Smooth muscle cell (in vitro differentiated cells): ENCODE measurements around the gene TNN. TPM values are rescaled to one million over a fixed set of nuclear protein-coding genes. Genes with fewer than 3 reads are reported as not detected.

Experiments
- DNase-seq: peaks from one replicate; lab custom pipeline; 2025; ENCODE audit not compliant: unreplicated experiment; lab: John Stamatoyannopoulos, UW
- H2AFZ ChIP-seq: fragments of 200-600 bp; sonication (generic); 2 replicates; pipeline ENCODE4 v1.6.0; 2016; ENCODE audit warnings: antibody characterized with exemption, low read depth, mild to moderate bottlenecking
- H3F3A ChIP-seq: fragments of 200-600 bp; sonication (generic); 2 replicates; pipeline ENCODE4 v1.6.0; 2017; ENCODE audit warnings: antibody characterized with exemption, low read depth
- H3K27ac ChIP-seq: fragments of 200-600 bp; sonication (generic); 2 replicates; pipeline ENCODE4 v1.5.1; 2016; ENCODE audit warnings: low read depth, mild to moderate bottlenecking
- H3K27me3 ChIP-seq: fragments of 200-600 bp; sonication (generic); 2 replicates; pipeline ENCODE4 v1.6.1; 2016; ENCODE audit warnings: low read depth, mild to moderate bottlenecking
- H3K36me3 ChIP-seq: fragments of 200-600 bp; sonication (generic); 2 replicates; pipeline ENCODE4 v1.5.1; 2016; ENCODE audit warnings: low read depth
- H3K4me1 ChIP-seq: fragments of 200-600 bp; sonication (generic); 2 replicates; pipeline ENCODE4 v1.5.1; 2016; ENCODE audit warnings: low read depth
- H3K4me2 ChIP-seq: fragments of 200-600 bp; sonication (generic); 2 replicates; pipeline ENCODE4 v1.6.0; 2016; ENCODE audit warnings: mild to moderate bottlenecking
- H3K4me3 ChIP-seq: fragments of 200-600 bp; sonication (generic); 2 replicates; pipeline ENCODE4 v1.5.1; 2016; ENCODE audit warnings: mild to moderate bottlenecking
- H3K79me2 ChIP-seq: fragments of 200-600 bp; sonication (generic); 2 replicates; pipeline ENCODE4 v1.6.0; 2016; ENCODE audit warnings: low read depth, mild to moderate bottlenecking
- H3K9ac ChIP-seq: fragments of 200-600 bp; sonication (generic); 2 replicates; pipeline ENCODE4 v1.6.0; 2016; ENCODE audit warnings: low read depth
- H3K9me3 ChIP-seq: fragments of 200-600 bp; sonication (generic); replicated peaks from 2 replicates; pipeline ENCODE4 v1.5.1; 2016; ENCODE audit warnings: low read depth
- H4K20me1 ChIP-seq: fragments of 200-600 bp; sonication (generic); 2 replicates; pipeline ENCODE4 v1.6.0; 2016; ENCODE audit warnings: low read depth
- WGBS: methylation state at CpG from one replicate; pipeline ENCODE4 v1.1.7; 2016; ENCODE audit warnings: low lambda C conversion rate; 5-methylcytosine and 5-hydroxymethylcytosine counted together
- polyA plus RNA-seq: library from polyadenylated mRNA; unstranded; fragments of >200 nt; fragmentation: Nextera tagmentation; extraction: Ambion mirVana; gene quantifications from 2 replicates; pipeline ENCODE4 v1.2.1, GENCODE V29; 2016
- total RNA-seq: library from RNA; depleted of rRNA; stranded (reverse); fragments of >200 nt; gene quantifications from 2 replicates; pipeline ENCODE4 v1.2.3, GENCODE V29; 2014
- TF ChIP-seq, protein P1 (sequence below): fragments of 200-600 bp; sonication (generic); IDR thresholded peaks from 2 replicates; pipeline ENCODE4 v1.5.1; 2017; ENCODE audit warnings: borderline replicate concordance, mild to moderate bottlenecking, antibody characterized with exemption; ENCODE audit not compliant: insufficient read depth, poor library complexity, severe bottlenecking

The TNN gene
- total and polyA plus RNA-seq, 2 experiments from 2014 or later, result 0.72 to 0.86 TPM

DNA sequence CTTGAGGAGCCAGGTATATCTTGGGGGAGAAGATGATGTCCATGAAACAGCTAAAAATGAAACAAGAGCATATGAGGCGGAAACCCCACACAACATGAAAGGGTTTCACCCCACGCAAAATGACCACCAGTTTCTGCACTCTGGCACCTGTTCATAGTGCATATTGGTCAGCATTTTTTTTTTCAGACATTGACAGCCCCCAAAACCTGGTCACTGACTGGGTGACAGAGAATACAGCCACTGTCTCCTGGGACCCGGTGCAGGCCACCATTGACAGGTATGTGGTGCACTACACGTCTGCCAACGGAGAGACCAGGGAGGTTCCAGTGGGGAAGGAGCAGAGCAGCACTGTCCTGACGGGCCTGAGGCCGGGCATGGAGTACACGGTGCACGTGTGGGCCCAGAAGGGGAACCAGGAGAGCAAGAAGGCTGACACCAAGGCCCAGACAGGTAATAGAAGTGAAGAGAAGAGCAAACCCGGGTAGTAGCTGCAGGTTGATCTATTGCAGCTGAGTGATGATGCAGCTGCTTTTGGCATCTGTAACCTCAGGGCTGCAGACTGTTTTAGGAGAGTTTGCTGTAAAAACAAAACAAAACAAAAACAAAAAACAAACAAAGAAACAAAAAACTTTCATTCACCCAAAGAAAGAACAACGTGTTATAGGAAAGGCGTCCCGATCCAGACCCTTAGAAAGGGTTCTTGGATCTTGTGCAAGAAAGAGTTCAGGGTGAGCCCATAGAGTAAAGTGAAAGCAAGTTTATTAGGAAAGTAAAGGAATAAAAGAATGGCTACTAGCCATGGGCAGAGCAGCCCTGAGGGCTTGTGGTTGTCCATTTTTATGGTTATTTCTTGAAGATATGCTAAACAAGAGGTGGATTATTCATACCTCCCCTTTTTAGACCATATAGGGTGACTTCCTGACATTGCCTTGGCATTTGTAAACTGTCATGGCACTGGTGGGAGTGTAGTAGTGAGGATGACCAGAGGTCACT, 51.0 kb downstream of the TNN start:
- WGBS, result 87% methylated on average over 13 of the region's 13 CpGs
- no peak overlapping the region for H2AFZ ChIP-seq
- H3K9me3 ChIP-seq, result peaks cover under 1% of the 10 kb centered on the region
- no peaks in the 10 kb centered on the region for H3K79me2 ChIP-seq
- no peak for DNase-seq
- H3K27me3 ChIP-seq, result no peaks in the 10 kb centered on the region
- no peaks in the 10 kb centered on the region for H3K4me1 ChIP-seq
- H3F3A ChIP-seq, result no peaks in the 10 kb centered on the region
- H3K4me2 ChIP-seq, result no peak overlapping the region
- no peak overlapping the region for H3K4me3 ChIP-seq
- H4K20me1 ChIP-seq, result no peaks in the 10 kb centered on the region
- H3K36me3 ChIP-seq, result no peaks in the 10 kb centered on the region
- TF ChIP-seq, protein P1, sequence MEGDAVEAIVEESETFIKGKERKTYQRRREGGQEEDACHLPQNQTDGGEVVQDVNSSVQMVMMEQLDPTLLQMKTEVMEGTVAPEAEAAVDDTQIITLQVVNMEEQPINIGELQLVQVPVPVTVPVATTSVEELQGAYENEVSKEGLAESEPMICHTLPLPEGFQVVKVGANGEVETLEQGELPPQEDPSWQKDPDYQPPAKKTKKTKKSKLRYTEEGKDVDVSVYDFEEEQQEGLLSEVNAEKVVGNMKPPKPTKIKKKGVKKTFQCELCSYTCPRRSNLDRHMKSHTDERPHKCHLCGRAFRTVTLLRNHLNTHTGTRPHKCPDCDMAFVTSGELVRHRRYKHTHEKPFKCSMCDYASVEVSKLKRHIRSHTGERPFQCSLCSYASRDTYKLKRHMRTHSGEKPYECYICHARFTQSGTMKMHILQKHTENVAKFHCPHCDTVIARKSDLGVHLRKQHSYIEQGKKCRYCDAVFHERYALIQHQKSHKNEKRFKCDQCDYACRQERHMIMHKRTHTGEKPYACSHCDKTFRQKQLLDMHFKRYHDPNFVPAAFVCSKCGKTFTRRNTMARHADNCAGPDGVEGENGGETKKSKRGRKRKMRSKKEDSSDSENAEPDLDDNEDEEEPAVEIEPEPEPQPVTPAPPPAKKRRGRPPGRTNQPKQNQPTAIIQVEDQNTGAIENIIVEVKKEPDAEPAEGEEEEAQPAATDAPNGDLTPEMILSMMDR, result no peak
- H3K9ac ChIP-seq, result no peak overlapping the region
- no peak overlapping the region for H3K27ac ChIP-seq

DNA sequence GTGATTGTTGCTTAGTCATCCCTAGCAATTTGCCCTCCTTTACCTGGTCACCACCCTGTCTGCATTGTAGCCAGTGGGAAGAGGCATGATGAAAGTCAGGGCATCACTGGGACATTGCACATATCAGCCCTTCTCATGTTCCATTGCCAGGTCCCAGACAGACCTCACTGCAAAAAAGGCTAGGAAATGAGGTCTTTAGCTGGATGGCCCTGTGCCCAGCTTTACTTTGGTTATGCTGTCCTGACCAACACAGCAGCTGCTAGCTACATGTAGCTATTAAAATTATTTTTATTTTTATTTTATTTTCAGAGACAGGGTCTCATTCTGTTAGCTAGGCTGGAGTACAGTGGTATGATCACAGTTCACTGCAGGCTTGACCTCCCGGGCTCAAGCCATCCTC, 52.9 kb downstream of the TNN start:
- WGBS, result 100% methylated on average over 1 of the region's 1 CpG
- H3K4me1 ChIP-seq, result no peaks in the 10 kb centered on the region
- DNase-seq, result no peak
- no peaks in the 10 kb centered on the region for H3K9me3 ChIP-seq
- no peak overlapping the region for H3K9ac ChIP-seq
- no peak overlapping the region for H3K27ac ChIP-seq
- H3K4me2 ChIP-seq, result no peak overlapping the region
- H3K4me3 ChIP-seq, result no peak overlapping the region
- H4K20me1 ChIP-seq, result no peaks in the 10 kb centered on the region
- H3F3A ChIP-seq, result no peaks in the 10 kb centered on the region
- no peaks in the 10 kb centered on the region for H3K27me3 ChIP-seq
- no peaks in the 10 kb centered on the region for H3K79me2 ChIP-seq
- H3K36me3 ChIP-seq, result no peaks in the 10 kb centered on the region
- TF ChIP-seq, protein P1, result no peak
- no peak overlapping the region for H2AFZ ChIP-seq

DNA sequence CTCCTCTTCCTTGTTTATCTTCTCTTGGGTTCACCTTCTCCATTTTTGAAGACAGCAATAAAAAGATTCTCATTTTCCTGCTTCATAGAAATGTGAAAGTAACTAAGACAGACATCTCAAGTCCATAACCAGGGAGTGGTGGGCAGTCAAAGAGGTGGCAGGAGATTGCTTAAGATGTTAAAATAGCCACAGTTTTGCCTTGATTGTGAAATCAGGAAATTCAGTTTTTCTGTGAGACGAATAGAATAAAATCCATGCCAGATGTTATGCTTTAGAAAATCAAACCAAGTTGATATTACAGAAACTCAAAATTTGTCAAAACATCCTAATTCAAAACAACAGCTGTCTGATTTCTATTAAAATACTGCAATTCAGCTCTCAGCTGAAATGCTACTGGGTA, 57.2 kb downstream of the TNN start:
- no peaks in the 10 kb centered on the region for H3K79me2 ChIP-seq
- 47% methylated on average over 1 of the region's 1 CpG for WGBS
- no peaks in the 10 kb centered on the region for H3K27me3 ChIP-seq
- H3K4me2 ChIP-seq, result no peak overlapping the region
- no peaks in the 10 kb centered on the region for H3K36me3 ChIP-seq
- TF ChIP-seq, protein P1, result no peak
- H3F3A ChIP-seq, result no peaks in the 10 kb centered on the region
- no peak overlapping the region for H3K9ac ChIP-seq
- no peak overlapping the region for H3K27ac ChIP-seq
- peak overlapping the region; percentile 91 for H2AFZ ChIP-seq
- peaks cover 10% of the 10 kb centered on the region for H3K4me1 ChIP-seq
- no peaks in the 10 kb centered on the region for H3K9me3 ChIP-seq
- H4K20me1 ChIP-seq, result no peaks in the 10 kb centered on the region
- DNase-seq, result no peak
- H3K4me3 ChIP-seq, result no peak overlapping the region

DNA sequence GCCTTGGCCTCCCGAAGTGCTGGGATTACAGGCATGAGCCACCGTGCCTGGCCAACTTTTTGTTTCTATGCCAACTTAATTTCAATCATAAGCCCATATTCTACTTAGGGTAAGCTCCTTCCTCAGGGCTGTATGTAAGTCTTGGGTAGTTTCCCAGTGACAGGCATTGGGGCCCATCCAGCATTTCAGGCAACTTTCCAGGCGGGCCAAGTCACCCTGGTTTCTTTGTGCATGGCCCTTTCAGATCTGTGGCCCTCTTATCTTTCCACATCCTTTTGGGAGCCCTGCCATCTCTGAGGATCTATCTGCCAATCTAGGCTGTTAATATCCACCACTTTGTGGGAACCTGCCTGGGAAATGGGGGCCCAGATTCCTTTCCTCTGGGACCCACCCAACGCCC, 58.7 kb downstream of the TNN start:
- peaks cover 13% of the 10 kb centered on the region for H3K4me1 ChIP-seq
- no peaks in the 10 kb centered on the region for H3F3A ChIP-seq
- no peak overlapping the region for H3K27ac ChIP-seq
- DNase-seq, result no peak
- no peak overlapping the region for H3K9ac ChIP-seq
- H3K4me2 ChIP-seq, result no peak overlapping the region
- H3K4me3 ChIP-seq, result no peak overlapping the region
- H4K20me1 ChIP-seq, result no peaks in the 10 kb centered on the region
- WGBS, result 91% methylated on average over 4 of the region's 4 CpGs
- no peak overlapping the region for H2AFZ ChIP-seq
- H3K9me3 ChIP-seq, result no peaks in the 10 kb centered on the region
- H3K36me3 ChIP-seq, result no peaks in the 10 kb centered on the region
- H3K27me3 ChIP-seq, result no peaks in the 10 kb centered on the region
- TF ChIP-seq, protein P1, result no peak
- no peaks in the 10 kb centered on the region for H3K79me2 ChIP-seq
